Endothelial cell of umbilical vein (primary cell): ENCODE data around the gene KCNQ5.

Source experiments
- CTCF ChIP-seq, 2 donors: IDR thresholded peaks; 1 replicate in 1 of 2; 2 replicates in 1 of 2; pipeline ENCODE4 v1.5.1; 2011; ENCODE audit warnings: low read length in 2 of 2, mild to moderate bottlenecking in 2 of 2, moderate library complexity in 2 of 2, control low read depth in 1 of 2, inconsistent platforms in 1 of 2, low read depth in 1 of 2; ENCODE audit not compliant: insufficient read depth in 1 of 2; ENCODE audit errors: extremely low read depth in 1 of 2
- EZH2 ChIP-seq: IDR thresholded peaks from 2 replicates; pipeline ENCODE4 v1.6.1; 2012; ENCODE audit warnings: borderline replicate concordance, low read depth, mild to moderate bottlenecking, moderate library complexity, low read length, inconsistent platforms; ENCODE audit not compliant: severe bottlenecking
- FOS ChIP-seq: IDR thresholded peaks from 2 replicates; pipeline ENCODE4 v1.6.1; 2011; ENCODE audit warnings: mild to moderate bottlenecking, low read length, moderate library complexity, borderline replicate concordance; ENCODE audit not compliant: insufficient read depth
- POLR2A ChIP-seq: IDR thresholded peaks from 2 replicates; pipeline ENCODE4 v1.6.1; 2012; ENCODE audit warnings: low read depth, mild to moderate bottlenecking, control low read depth, low read length
- POLR2AphosphoS5 ChIP-seq: IDR thresholded peaks from 2 replicates; pipeline ENCODE4 v1.6.1; 2012; ENCODE audit warnings: low read depth, mild to moderate bottlenecking, control low read depth, low read length, moderate library complexity; ENCODE audit not compliant: insufficient read depth

GRCh38 chr6:73242001-73242400 lies 620.1 kb downstream of the KCNQ5 start:
- TF ChIP-seq POLR2A (no peak), CTCF (IDR thresholded peaks at IDR 0.05; ENCODE audit: extremely low read depth in 1 of 2, insufficient read depth in 1 of 2, low read depth in 1 of 2, low read length in 2 of 2) (no peak), FOS (no peak), EZH2 (no peak), POLR2AphosphoS5 (no peak)
